ENCODE results near the gene FLT4.

Gene FLT4

GRCh38 chr5:180592176-180592575 is 57.2 kb downstream of the FLT4 start:
- no peak for DNase-seq (ENCODE audit: low spot score)

- DNase-seq (ENCODE audit: low spot score) = peak; percentile 12
These were observed 58.0 kb downstream of the FLT4 start, which contains the start of gene SCGB3A1 for GRCh38 chr5:180591311-180591887. Gene SCGB3A1, minus strand, starts transcription at chr5:180591499. Its CDS starts 37 bp downstream, at chr5:180591462.

- peak; percentile 10 for DNase-seq (ENCODE audit: low spot score)
These were observed 58.7 kb downstream of the FLT4 start for GRCh38 chr5:180590543-180591310.

- DNase-seq (ENCODE audit: low spot score) = peak; percentile 5
These were observed 59.4 kb downstream of the FLT4 start for GRCh38 chr5:180589771-180590542.

GRCh38 chr5:180586870-180587269 is 62.5 kb downstream of the FLT4 start:
- DNase-seq (ENCODE audit: low spot score) = no peak

- DNase-seq (ENCODE audit: low spot score) = no peak
These were observed 63.2 kb downstream of the FLT4 start for GRCh38 chr5:180586204-180586603.

- DNase-seq (ENCODE audit: low spot score) = no peak
These were observed 65.7 kb downstream of the FLT4 start for GRCh38 chr5:180583738-180584137.

GRCh38 chr5:180580681-180581080 is 68.7 kb downstream of the FLT4 start:
- DNase-seq (ENCODE audit: low spot score) = no peak

GRCh38 chr5:180575571-180575970 is 73.8 kb downstream of the FLT4 start:
- no peak for DNase-seq (ENCODE audit: low spot score)

GRCh38 chr5:180568914-180569313 is 80.5 kb downstream of the FLT4 start:
- no peak for DNase-seq (ENCODE audit: low spot score)

- DNase-seq (ENCODE audit: low spot score) = no peak
These were observed 85.4 kb downstream of the FLT4 start for GRCh38 chr5:180563994-180564393.

GRCh38 chr5:180558232-180558631 is 91.2 kb downstream of the FLT4 start:
- DNase-seq (ENCODE audit: low spot score) = no peak

GRCh38 chr5:180557217-180557809 is 92.1 kb downstream of the FLT4 start:
- DNase-seq (ENCODE audit: low spot score) = no peak

- peak; percentile 64 for DNase-seq (ENCODE audit: low spot score)
These were observed 94.1 kb downstream of the FLT4 start for GRCh38 chr5:180555168-180555921.

GRCh38 chr5:180553530-180553929 is 95.9 kb downstream of the FLT4 start:
- no peak for DNase-seq (ENCODE audit: low spot score)

Data from AG08396 (cell line).